ENCODE results near the gene RAD23B. TPM values are rescaled to one million over a fixed set of nuclear protein-coding genes. Genes with fewer than 3 reads are reported as not detected.

Gene RAD23B
- polyA plus RNA-seq, 3 donors: 21.6 to 50.0 (median 24.7) TPM

DNA sequence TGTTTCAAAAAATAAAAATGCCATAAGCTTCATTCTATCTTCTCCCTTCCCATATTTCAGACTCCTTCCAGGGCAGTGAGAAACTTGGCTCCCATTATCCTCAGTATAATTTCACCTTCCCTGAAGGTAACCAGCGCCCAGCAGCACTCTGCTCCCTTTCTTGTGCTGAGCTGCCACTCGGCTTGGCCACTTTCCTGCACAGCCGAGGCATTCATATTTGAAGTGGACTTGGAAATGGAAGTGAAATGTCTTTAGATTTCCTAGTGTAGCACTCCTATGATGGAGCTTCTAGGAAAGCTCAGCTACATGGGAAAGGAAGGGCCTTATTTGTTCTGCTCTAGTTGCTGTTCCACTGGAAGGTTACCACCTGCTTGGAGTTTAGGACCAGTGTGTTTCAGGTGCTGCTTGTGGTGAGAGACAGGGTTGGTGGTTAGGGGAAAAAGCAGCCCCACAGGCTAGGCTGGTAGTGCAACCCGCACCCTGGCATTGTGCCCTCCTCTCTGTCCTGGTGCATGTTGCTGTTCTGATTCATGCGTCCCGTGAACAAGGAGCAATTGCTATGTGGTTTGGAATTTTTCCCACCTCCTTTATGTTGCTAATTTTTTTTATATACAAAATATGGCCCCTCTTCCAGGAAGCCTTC is 53.8 kb downstream of the RAD23B start:
- H3K27me3 ChIP-seq (ENCODE audit: control insufficient read depth in 2 of 2, insufficient read depth in 2 of 2, low read length in 2 of 2): no peaks in the 10 kb centered on the region
- DNase-seq: no peak
- no peaks in the 10 kb centered on the region for H3K79me2 ChIP-seq (ENCODE audit: insufficient read depth, low read length)
- no peak for TF ChIP-seq CTCF (IDR thresholded peaks at IDR 0.05)
- Mint-ChIP-seq H3K9me3 (no peaks in the 10 kb centered on the region), H3K36me3 (peaks cover 34 to 42% of the 10 kb centered on the region in 2 donors), H3K4me3 (no peak overlapping the region), H3K4me1 (peaks cover 3% of the 10 kb centered on the region), H3K27ac (peak overlapping the region in 1 of 7 donors; percentile 14), H3K27me3 (ENCODE audit: low read depth in 3 of 3) (peaks cover 0 to 2% (median 0%) of the 10 kb centered on the region in 3 donors)
- H3K4me3 ChIP-seq (replicated peaks in 1 of 3; ENCODE audit: low read depth in 2 of 3, low read length in 3 of 3): no peak overlapping the region
- no peaks in the 10 kb centered on the region for H3K9me3 ChIP-seq (replicated peaks in 1 of 2; ENCODE audit: control insufficient read depth in 1 of 2, insufficient read depth in 1 of 2, low read length in 2 of 2)
- no peaks in the 10 kb centered on the region for H3K4me1 ChIP-seq (ENCODE audit: control insufficient read depth in 1 of 2, insufficient read depth in 2 of 2, low read length in 2 of 2)
- intact Hi-C loops (cut with micrococcal nuclease): no loop called here
- 84% methylated on average over 2 of the region's 6 CpGs for WGBS (ENCODE audit: insufficient coverage)
- no peak overlapping the region for H2AFZ ChIP-seq (ENCODE audit: insufficient read depth, low read depth, low read length, poor library complexity, severe bottlenecking)
- H3K36me3 ChIP-seq (replicated peaks in 1 of 2; ENCODE audit: control insufficient read depth in 1 of 2, insufficient read depth in 2 of 2, low read length in 2 of 2): peaks cover 27 to 43% of the 10 kb centered on the region in 2 donors
- H4K20me1 ChIP-seq (ENCODE audit: insufficient read depth, low read length): peaks cover 10% of the 10 kb centered on the region
- H3K4me2 ChIP-seq (replicated peaks; ENCODE audit: extremely low read depth, low read length, poor library complexity, severe bottlenecking): no peak overlapping the region
- H3K9ac ChIP-seq (ENCODE audit: insufficient read depth, low read length, poor library complexity, severe bottlenecking): no peak overlapping the region
- no peak overlapping the region for H3K27ac ChIP-seq (ENCODE audit: low read depth in 1 of 2, low read length in 2 of 2)

GRCh38 chr9:107337676-107338590 is 54.9 kb downstream of the RAD23B start:
- Histone ChIP-seq H3K4me1 (ENCODE audit: control insufficient read depth in 1 of 2, insufficient read depth in 2 of 2, low read length in 2 of 2) (no peaks in the 10 kb centered on the region), H3K79me2 (ENCODE audit: insufficient read depth, low read length) (no peaks in the 10 kb centered on the region), H3K9ac (ENCODE audit: insufficient read depth, low read length, poor library complexity, severe bottlenecking) (no peak overlapping the region), H2AFZ (ENCODE audit: insufficient read depth, low read depth, low read length, poor library complexity, severe bottlenecking) (no peak overlapping the region), H3K36me3 (replicated peaks in 1 of 2; ENCODE audit: control insufficient read depth in 1 of 2, insufficient read depth in 2 of 2, low read length in 2 of 2) (peaks cover 17 to 33% of the 10 kb centered on the region in 2 donors), H3K27ac (ENCODE audit: low read depth in 1 of 2, low read length in 2 of 2) (peak overlapping the region in 1 of 2 donors; percentile 17), H3K4me2 (replicated peaks; ENCODE audit: extremely low read depth, low read length, poor library complexity, severe bottlenecking) (no peak overlapping the region), H4K20me1 (ENCODE audit: insufficient read depth, low read length) (peaks cover 10% of the 10 kb centered on the region), H3K27me3 (ENCODE audit: control insufficient read depth in 2 of 2, insufficient read depth in 2 of 2, low read length in 2 of 2) (no peaks in the 10 kb centered on the region), H3K9me3 (replicated peaks in 1 of 2; ENCODE audit: control insufficient read depth in 1 of 2, insufficient read depth in 1 of 2, low read length in 2 of 2) (no peaks in the 10 kb centered on the region), H3K4me3 (replicated peaks in 1 of 3; ENCODE audit: low read depth in 2 of 3, low read length in 3 of 3) (no peak overlapping the region)
- no peak for TF ChIP-seq CTCF (IDR thresholded peaks at IDR 0.05)
- DNase-seq: no peak
- Mint-ChIP-seq H3K27ac (peak overlapping the region in 4 of 7 donors; percentile 26 to 67 (median 53)), H3K9me3 (no peaks in the 10 kb centered on the region), H3K4me3 (no peak overlapping the region), H3K27me3 (ENCODE audit: low read depth in 3 of 3) (peaks cover 0 to 2% (median 0%) of the 10 kb centered on the region in 3 donors), H3K4me1 (peaks cover 3% of the 10 kb centered on the region), H3K36me3 (peaks cover 23 to 32% of the 10 kb centered on the region in 2 donors)
- intact Hi-C loops (cut with micrococcal nuclease): no loop called here
- WGBS (ENCODE audit: insufficient coverage): 87% methylated on average over 14 of the region's 16 CpGs

Measured in CD14-positive monocyte (primary cell).